Stomach (tissue), 9 donors: ENCODE measurements around the gene RAD21L1. TPM values are rescaled to one million over a fixed set of nuclear protein-coding genes. Genes with fewer than 3 reads are reported as not detected.

Source experiments
- DNase-seq, 2 donors: peaks; one replicate each; pipeline versions ENCODE4 v3.0.0 to v3.0.0-alpha.2; 2013 to 2019
- H3K27ac ChIP-seq, 5 donors: fragments of 200-600 bp in 4 of 5; sonication (generic) in 4 of 5; one replicate each; pipeline ENCODE4 v1.5.1; 2013 to 2019; ENCODE audit warnings: mild to moderate bottlenecking in 1 of 5, moderate library complexity in 1 of 5
- H3K27me3 ChIP-seq, 3 donors: fragments of 200-600 bp; sonication (generic); one replicate each; pipeline ENCODE4 v1.5.1; 2017 to 2019; ENCODE audit warnings: mixed run types in 1 of 3
- H3K36me3 ChIP-seq, 4 donors: fragments of 200-600 bp; sonication (generic); 1 replicate in 3 of 4; 2 replicates in 1 of 4; pipeline ENCODE4 v1.5.1; 2016 to 2019
- H3K4me1 ChIP-seq, 4 donors: fragments of 200-600 bp; sonication (generic); one replicate each; pipeline ENCODE4 v1.5.1; 2016 to 2019
- H3K4me3 ChIP-seq, 4 donors: fragments of 200-600 bp; sonication (generic) in 3 of 4; one replicate each; pipeline ENCODE4 v1.5.1; 2016 to 2019; ENCODE audit warnings: mild to moderate bottlenecking in 1 of 4
- H3K9me3 ChIP-seq, 4 donors: fragments of 200-600 bp; sonication (generic); one replicate each; pipeline ENCODE4 v1.5.1; 2016 to 2019
- CTCF ChIP-seq, 7 experiments: fragments of 450-650 bp in 4 of 7; fragments of 200-600 bp in 3 of 7; sonication (generic) in 3 of 7; IDR thresholded peaks; one replicate each; pipeline ENCODE4 v1.5.1; 2016 to 2019; ENCODE audit warnings: antibody characterized with exemption in 7 of 7, control low read depth in 2 of 7, mild to moderate bottlenecking in 1 of 7
- EP300 ChIP-seq: sonication (generic); formaldehyde crosslinking; IDR thresholded peaks from one replicate; pipeline ENCODE4 v1.6.1; 2017; ENCODE audit warnings: antibody characterized with exemption
- POLR2A ChIP-seq, 4 donors: fragments of 450-650 bp; IDR thresholded peaks; one replicate each; pipeline ENCODE4 v1.6.1; 2016; ENCODE audit warnings: antibody characterized with exemption in 4 of 4, control low read depth in 2 of 4, mild to moderate bottlenecking in 1 of 4, moderate library complexity in 1 of 4
- POLR2AphosphoS5 ChIP-seq, 3 donors: sonication (generic); formaldehyde crosslinking; IDR thresholded peaks; one replicate each; pipeline ENCODE4 v1.6.1; 2016; ENCODE audit warnings: antibody characterized with exemption in 3 of 3
- WGBS, 5 donors: extraction: QIAGEN DNeasy Blood & Tissue Kit in 3 of 5; methylation state at CpG; one replicate each; pipeline versions ENCODE4 v1.1.5 to v1.1.7; 2013 to 2018; 5-methylcytosine and 5-hydroxymethylcytosine counted together
- intact Hi-C: fragments of 100-400 bp; cut with DNase I; formaldehyde crosslinking; loops from one replicate; pipeline ENCODE4 v1.15.1; 2023; ENCODE audit warnings: low total_unique reads
- polyA plus RNA-seq, 3 donors: library from polyadenylated mRNA; stranded (reverse); fragments of 200-250 nt; gene quantifications; one replicate each; pipeline ENCODE4 v1.2.3, GENCODE V29; 2013
- total RNA-seq, 5 donors: library from RNA; depleted of rRNA; stranded (reverse); fragments of >200 nt; gene quantifications; one replicate each; pipeline versions ENCODE4 v1.1.0 to v1.2.3, GENCODE V29; 2014 to 2016
- donor health status: healthy with polysubstance abuse.
- donor health status: Bipolar disorder and iron deficiency.
- donor health status: healthy.

RAD21L1 gene
- total and polyA plus RNA-seq, 8 donors = not detected

- H3K27ac ChIP-seq = no peak overlapping the region
- H3K4me3 ChIP-seq = no peak overlapping the region
- no peak for DNase-seq
- H3K9me3 ChIP-seq = no peaks in the 10 kb centered on the region
- H3K36me3 ChIP-seq = peaks cover 0 to 4% (median under 1%) of the 10 kb centered on the region in 4 donors
- intact Hi-C loops = no loop called here
- 81 to 100% (median 89%) methylated on average over 1 to 2 of the region's 2 CpGs for WGBS, 5 donors
- peaks cover 5 to 19% (median 12%) of the 10 kb centered on the region in 4 donors for H3K4me1 ChIP-seq
- H3K27me3 ChIP-seq = no peaks in the 10 kb centered on the region
- TF ChIP-seq POLR2AphosphoS5 (IDR thresholded peaks at IDR 0.05) (no peak), EP300 (no peak), CTCF (IDR thresholded peaks at IDR 0.05) (no peak), POLR2A (IDR thresholded peaks at IDR 0.05) (no peak)
These were observed 50.1 kb downstream of the RAD21L1 start for GRCh38 chr20:1275919-1276318.

GRCh38 chr20:1277529-1278322, 51.9 kb downstream of the RAD21L1 start:
- Histone ChIP-seq H3K36me3 (peaks cover 0 to 4% (median 0%) of the 10 kb centered on the region in 4 donors), H3K27ac (no peak overlapping the region), H3K9me3 (no peaks in the 10 kb centered on the region), H3K4me3 (no peak overlapping the region), H3K4me1 (peaks cover 14 to 27% (median 20%) of the 10 kb centered on the region in 4 donors), H3K27me3 (no peaks in the 10 kb centered on the region)
- 86 to 96% (median 96%) methylated on average over 6 to 8 of the region's 8 CpGs for WGBS, 5 donors
- TF ChIP-seq POLR2A (IDR thresholded peaks at IDR 0.05) (no peak), EP300 (no peak), POLR2AphosphoS5 (IDR thresholded peaks at IDR 0.05) (no peak), CTCF (IDR thresholded peaks at IDR 0.05) (no peak)
- intact Hi-C loops = no loop called here
- DNase-seq = no peak

- no peak overlapping the region for H3K4me3 ChIP-seq
- intact Hi-C loops = no loop called here
- no peak for TF ChIP-seq POLR2A (IDR thresholded peaks at IDR 0.05)
- no peak for TF ChIP-seq EP300
- no peak for TF ChIP-seq POLR2AphosphoS5 (IDR thresholded peaks at IDR 0.05)
- no peak for TF ChIP-seq CTCF (IDR thresholded peaks at IDR 0.05)
- H3K9me3 ChIP-seq = no peaks in the 10 kb centered on the region
- H3K27ac ChIP-seq = no peak overlapping the region
- no peaks in the 10 kb centered on the region for H3K27me3 ChIP-seq
- WGBS, 5 donors = 83 to 97% (median 93%) methylated on average over 4 of the region's 4 CpGs
- DNase-seq = no peak
- H3K4me1 ChIP-seq = peaks cover 15 to 33% (median 22%) of the 10 kb centered on the region in 4 donors
- peaks cover 0 to 4% (median 0%) of the 10 kb centered on the region in 4 donors for H3K36me3 ChIP-seq
These were observed 53.1 kb downstream of the RAD21L1 start for GRCh38 chr20:1278993-1279392.

GRCh38 chr20:1280195-1281102, 54.6 kb downstream of the RAD21L1 start:
- 55 to 68% (median 67%) methylated on average over 4 to 6 of the region's 6 CpGs for WGBS, 5 donors
- intact Hi-C loops = no loop called here
- Histone ChIP-seq H3K27ac (peak overlapping the region in 1 of 5 donors; percentile 43), H3K4me1 (peaks cover 15 to 35% (median 22%) of the 10 kb centered on the region in 4 donors), H3K27me3 (no peaks in the 10 kb centered on the region), H3K4me3 (no peak overlapping the region), H3K36me3 (peaks cover 0 to 4% (median 0%) of the 10 kb centered on the region in 4 donors), H3K9me3 (no peaks in the 10 kb centered on the region)
- DNase-seq = no peak
- no peak for TF ChIP-seq POLR2A (IDR thresholded peaks at IDR 0.05)
- TF ChIP-seq CTCF (IDR thresholded peaks at IDR 0.05) = no peak
- no peak for TF ChIP-seq POLR2AphosphoS5 (IDR thresholded peaks at IDR 0.05)
- TF ChIP-seq EP300 = no peak
